Measurements from ENCODE around the gene CD69.

Gene CD69

DNA sequence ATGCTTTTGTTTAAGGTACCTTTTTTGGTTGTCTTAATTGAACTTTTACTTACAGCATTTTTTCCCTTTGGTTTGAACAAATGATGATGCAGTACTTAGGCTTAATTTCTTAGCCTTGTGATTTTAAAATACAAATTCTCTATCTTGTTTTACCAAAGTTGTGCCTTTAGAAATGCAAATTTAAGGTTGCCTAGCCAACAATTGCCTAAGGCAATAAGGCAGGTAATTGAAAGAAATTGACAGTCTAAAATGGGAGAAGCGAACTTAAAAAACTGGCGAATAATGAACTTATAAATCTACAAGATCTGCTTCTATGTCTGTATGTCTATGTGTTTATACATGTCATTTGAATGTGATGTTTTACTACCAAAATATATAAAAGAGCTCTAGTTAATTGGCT, 23.6 kb upstream of the CD69 start:
- no peak for DNase-seq
- in situ Hi-C loops (cut with MboI; ENCODE audit: low pct_unique_long_range_greater_than_20kb, low sequenced_read_pairs), result no loop called here

DNA sequence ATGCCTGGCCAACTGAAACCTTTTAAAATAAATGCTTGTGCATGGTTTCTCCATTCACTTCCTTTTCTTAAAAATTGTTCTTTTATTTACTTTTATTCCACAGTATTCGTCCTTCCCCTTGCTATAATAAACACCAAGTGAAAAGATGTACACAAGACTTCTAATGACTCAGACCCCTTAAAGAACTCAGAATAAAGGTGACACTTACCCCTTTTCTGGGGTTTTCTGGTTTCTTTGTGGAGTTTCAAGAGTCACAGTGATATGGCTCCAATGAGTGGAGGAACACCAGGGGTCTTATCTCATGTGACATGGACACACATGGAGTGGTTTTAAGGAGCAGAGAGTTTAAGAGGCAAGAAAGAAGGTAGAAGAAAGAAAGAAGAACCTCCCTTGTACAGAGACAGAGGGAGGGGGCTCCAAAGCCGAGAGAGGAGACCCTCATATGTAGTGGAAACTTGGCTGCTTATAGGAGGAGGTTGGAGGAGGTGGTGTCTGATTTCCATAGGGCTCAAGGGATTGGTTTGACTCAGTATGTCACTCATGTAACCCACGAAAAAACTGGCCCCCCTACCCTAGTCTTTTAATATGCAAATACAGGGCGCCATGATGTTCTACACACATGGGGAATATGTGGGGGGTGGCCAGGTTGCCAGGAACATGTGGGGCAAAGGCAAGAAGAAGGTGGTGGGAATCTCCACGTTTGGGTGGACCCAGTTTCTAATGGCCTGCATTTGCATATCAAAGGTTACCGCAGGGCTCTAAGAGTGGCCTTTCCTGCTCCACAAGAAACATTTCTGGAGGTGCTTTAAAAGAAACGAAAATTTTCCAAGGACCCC, 22.1 kb upstream of the CD69 start:
- in situ Hi-C loops (cut with MboI; ENCODE audit: low pct_unique_long_range_greater_than_20kb, low sequenced_read_pairs), result no loop called here
- peak; percentile 80 for DNase-seq

DNA sequence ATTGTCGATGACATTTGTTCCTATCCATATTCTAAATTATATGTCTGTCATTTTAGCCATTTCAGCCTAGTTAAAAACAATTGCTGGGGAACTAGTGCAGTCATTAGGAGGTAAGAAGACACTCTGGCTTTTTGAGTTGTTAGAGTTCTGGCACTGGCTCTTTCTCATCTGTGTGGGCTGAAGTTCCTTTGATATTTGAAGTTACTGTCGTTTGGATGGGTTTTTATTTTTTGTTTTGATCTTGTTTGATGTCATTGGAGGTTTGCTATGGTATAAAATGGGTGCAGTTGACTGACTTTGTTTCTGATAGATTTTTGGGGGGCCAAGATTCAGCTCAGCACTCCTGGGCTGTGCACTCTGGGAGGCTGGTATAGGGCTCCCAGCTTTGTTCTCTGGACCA, 20.7 kb upstream of the CD69 start:
- in situ Hi-C loops (cut with MboI; ENCODE audit: low pct_unique_long_range_greater_than_20kb, low sequenced_read_pairs), result no loop called here

DNA sequence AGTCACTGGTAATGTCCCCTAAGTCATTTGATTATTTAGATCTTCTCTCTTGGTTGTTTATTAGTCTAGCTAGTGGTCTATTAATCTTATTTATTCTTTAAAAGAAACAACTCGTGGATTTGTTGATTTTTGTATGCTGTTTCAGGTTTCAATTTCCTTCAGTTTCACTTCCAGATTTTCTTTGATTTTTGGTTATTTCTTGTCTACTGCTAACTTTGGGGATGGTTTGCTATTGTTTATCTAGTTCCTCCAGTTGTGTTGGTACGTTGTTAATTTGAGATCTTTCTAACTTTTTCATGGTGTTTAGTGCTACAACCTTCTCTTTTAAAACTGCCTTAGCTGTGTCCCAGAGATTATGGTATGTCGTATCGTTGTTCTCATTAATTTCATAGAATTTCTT, 18.5 kb upstream of the CD69 start:
- DNase-seq, result no peak
- in situ Hi-C loops (cut with MboI; ENCODE audit: low pct_unique_long_range_greater_than_20kb, low sequenced_read_pairs), result no loop called here

More for the DNA sequence above, 20.7 kb upstream of the CD69 start:
- DNase-seq, result no peak

DNA sequence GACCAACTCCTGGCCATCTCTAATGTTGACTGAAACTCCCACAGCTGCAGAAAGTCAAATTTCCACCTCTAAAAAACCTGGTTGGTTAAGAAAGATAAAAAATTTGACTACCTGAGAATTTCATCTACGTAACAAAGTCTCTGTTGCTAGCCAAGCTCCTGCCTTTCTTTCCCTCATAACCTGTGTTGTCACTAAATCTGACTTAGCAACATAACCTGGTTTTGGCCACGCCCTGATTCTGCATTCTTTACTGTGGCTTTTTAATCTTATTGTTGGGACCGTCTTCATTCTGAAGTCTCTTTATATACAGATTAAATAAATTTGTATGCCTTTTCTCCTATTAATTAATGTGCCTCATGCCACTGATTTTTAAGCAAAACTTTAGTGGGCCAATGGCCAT, 16.1 kb upstream of the CD69 start:
- in situ Hi-C loops (cut with MboI; ENCODE audit: low pct_unique_long_range_greater_than_20kb, low sequenced_read_pairs), result no loop called here
- DNase-seq, result no peak

DNA sequence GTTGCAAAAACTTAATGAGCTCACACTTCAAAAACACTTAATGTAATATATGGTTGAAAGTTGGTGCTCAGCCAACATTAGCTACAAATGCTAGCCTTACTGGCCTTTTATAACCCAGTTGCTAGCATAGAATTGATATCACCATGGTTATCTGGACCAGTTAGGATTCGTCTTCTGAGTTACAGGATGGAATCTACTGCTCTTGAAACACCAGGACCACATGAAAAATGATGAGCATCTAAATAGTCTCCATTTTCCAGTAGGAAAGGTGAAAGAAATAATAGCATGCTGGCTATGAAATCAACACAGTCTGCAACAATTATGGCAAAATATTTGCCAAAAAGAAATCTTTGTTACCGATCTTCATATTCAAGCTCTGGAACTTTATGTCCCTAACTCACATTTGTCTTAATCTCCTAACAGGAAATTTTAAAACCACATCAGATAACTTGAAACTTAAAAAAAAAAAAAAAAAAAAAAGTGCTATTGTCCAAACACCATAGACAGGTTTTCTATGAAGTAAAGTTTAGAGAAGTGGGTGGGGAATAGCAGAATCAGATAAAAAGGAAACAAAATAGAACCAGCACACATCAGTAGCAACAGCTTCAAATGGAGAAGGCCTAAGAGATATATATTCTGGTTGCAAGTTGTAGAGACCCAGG, 12.6 kb upstream of the CD69 start:
- in situ Hi-C loops (cut with MboI; ENCODE audit: low pct_unique_long_range_greater_than_20kb, low sequenced_read_pairs), result no loop called here
- peak; percentile 52 for DNase-seq

DNA sequence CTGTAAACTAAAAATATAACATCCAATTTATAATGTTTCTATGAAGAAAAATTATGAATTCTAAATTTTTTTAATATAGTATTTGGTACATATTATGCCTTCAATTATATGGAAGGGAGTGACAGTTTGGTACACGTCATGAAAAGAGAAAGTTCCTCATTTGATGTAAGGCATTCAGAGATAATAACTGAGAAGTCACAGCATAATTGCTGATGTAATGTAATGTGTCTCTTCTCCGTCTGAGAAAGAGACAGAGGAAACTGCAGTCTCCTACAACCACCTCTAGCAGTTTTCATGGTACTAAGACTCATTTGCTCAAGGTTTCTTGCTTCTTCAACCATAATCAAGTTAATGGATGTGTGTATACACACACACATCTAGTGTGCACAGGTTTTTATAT, 2.3 kb upstream of the CD69 start:
- peak; percentile 82 for DNase-seq
- in situ Hi-C loops (cut with MboI; ENCODE audit: low pct_unique_long_range_greater_than_20kb, low sequenced_read_pairs), result no loop called here

DNA sequence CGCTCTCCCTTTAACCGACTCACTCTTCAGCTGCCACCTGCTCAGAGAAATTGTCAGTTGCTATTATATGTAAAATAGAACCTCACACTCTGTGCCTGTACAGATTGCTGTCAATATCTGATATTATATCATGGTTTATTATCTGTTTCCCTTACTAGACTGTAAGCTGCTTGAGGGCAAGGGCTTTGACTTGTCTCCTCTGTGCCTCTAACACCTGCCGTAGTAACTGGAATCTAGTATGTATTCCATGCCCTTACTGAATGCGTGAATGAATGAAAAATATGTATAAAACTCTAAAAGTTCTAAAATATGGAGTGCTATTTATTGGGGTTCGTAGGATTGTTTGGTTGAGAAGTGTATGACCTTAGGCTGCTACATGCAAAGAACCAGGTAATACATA, 1.7 kb upstream of the CD69 start:
- no peak for DNase-seq
- in situ Hi-C loops (cut with MboI; ENCODE audit: low pct_unique_long_range_greater_than_20kb, low sequenced_read_pairs), result no loop called here

DNA sequence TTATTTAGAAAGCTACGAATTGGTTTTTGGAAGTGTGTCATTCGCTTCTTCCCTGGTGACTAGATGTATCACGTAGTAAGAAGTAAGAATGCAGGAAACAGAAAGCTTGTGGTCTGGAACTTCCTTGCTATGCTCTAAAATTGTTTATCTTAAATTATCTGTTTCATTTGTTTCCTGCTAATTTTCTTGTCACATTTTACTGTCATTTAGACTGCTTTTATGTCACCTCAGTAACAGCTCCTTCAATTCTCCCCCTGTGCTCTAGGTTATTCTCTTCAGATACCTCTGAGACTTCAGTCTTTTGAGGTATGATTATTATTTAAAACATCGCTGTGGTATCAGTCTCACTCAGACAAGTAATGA, 699 bp upstream of the CD69 start:
- in situ Hi-C loops (cut with MboI; ENCODE audit: low pct_unique_long_range_greater_than_20kb, low sequenced_read_pairs), result no loop called here
- no peak for DNase-seq

DNA sequence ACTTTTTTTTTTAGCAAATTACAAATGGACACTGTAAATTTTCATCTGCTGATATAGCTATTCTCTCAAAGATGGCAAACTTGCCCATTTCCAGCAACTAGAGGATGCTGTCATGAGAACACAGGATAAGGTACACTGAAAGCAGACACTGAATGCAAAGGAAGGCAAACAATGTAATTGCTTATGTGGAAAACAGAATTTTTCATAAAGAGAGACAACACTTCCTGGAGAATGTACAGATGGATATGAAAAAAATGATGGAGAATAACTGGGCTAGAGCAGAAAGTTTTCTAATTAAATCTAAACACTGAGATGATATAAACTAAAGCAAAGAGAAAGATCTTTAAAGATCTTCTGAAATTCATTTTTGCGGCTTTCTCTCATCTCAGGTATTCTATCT, 581 bp downstream of the CD69 start:
- in situ Hi-C loops (cut with MboI; ENCODE audit: low pct_unique_long_range_greater_than_20kb, low sequenced_read_pairs), result no loop called here
- peak; percentile 68 for DNase-seq

DNA sequence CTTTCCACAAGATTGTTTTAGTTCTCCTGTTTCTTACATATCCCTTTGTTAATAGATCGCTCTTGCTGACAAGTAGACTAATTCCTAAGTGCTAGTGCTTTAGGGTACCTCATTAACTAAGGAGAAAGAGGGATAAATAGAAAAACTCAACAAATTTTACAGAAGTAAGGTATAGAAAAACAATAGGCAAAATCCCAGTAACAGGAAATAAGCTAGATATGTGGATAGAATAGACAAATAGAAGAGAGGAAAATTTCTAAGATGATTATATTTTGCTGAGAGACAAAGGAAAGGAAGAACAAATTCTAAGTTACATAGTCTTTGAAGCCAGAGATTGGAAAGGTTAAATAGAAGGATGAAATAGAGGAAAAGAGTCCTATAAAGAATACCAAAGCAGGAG, 1.0 kb downstream of the CD69 start:
- in situ Hi-C loops (cut with MboI; ENCODE audit: low pct_unique_long_range_greater_than_20kb, low sequenced_read_pairs), result no loop called here

DNA sequence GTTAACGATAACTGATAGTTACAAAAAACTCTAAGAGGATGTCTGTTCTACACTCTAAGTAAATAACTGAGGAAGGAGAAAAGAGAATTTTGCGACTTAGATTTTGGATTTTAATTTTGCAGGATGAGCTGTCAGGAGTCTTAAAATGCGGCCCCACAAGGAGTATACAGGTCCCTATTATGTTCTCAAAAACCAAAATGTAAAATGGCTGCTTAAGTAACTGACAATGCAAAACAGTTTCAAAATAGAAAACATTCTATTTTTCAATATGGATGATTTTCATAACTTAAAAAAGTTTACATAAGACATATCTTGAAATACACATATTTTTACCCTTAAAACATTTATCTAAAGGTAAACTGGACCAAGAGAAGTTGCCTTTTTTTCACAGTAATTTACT, 2.6 kb downstream of the CD69 start:
- in situ Hi-C loops (cut with MboI; ENCODE audit: low pct_unique_long_range_greater_than_20kb, low sequenced_read_pairs), result no loop called here
- DNase-seq, result peak; percentile 70

More for the DNA sequence above, 1.0 kb downstream of the CD69 start:
- peak; percentile 56 for DNase-seq

DNA sequence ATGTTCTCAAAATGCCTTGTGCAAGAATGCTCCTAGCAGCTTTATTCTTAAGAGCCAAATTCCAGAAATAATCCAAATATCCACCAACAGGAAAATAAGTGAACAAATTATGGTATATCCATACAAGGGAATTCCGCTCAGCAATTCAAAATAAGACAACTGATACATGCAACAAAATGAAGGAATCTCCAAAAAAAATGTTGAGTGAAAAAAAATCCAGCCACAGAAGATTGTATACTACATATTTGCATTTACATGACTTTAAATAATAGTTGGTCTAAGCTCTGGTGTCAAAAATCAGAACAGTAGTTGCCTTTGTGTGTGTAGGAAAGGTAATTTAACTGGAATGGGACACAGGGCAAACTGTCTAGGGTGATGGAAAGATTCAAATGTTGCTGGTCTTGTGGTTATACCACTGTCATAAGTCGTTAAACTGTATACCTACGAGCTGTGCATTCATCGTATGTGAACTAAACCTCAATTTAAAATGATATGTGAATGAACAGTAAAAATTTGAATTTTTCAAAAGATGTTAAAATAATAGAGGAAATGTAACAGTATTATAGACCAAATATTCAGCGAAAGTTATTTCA, 3.2 kb downstream of the CD69 start:
- DNase-seq, result peak; percentile 72
- in situ Hi-C loops (cut with MboI; ENCODE audit: low pct_unique_long_range_greater_than_20kb, low sequenced_read_pairs), result no loop called here

DNA sequence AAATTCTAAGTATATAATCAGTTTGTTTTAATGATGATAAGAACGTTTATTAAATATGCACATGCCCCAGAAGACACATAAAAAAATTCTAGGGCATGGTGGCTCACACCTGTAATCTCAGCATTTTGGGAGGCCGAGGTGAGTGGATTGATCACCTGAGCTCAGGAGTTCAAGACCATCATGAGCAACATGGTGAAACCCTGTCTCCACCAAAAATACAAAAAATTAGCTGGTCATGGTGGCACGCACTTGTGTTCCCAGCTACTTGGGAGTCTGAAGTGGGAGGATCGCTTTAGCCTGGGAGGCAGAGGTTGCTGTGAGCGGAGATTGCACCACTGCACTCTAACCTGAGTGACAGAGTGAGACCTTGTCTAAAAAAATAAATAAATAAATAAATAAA, 4.0 kb downstream of the CD69 start:
- DNase-seq, result peak; percentile 64
- in situ Hi-C loops (cut with MboI; ENCODE audit: low pct_unique_long_range_greater_than_20kb, low sequenced_read_pairs), result no loop called here

DNA sequence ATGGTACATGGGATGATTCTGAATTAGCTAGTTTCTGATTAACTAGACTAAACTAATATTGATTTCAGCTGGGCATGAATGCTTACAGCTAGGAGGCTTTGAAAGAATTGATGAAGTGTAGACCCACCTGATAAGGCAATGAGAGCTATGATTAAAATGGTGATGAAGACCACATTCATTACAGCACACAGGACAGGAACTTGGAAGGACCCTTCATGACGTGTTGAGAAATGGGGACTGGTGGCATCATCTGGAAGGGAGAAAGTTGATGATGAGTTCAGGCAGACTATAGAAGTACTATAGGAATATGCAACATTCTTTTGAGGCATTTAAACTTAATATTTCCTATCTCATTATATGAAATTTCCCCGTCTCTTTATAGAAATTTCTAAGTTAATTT, 4.5 kb downstream of the CD69 start:
- DNase-seq, result peak; percentile 47
- in situ Hi-C loops (cut with MboI; ENCODE audit: low pct_unique_long_range_greater_than_20kb, low sequenced_read_pairs), result no loop called here

DNA sequence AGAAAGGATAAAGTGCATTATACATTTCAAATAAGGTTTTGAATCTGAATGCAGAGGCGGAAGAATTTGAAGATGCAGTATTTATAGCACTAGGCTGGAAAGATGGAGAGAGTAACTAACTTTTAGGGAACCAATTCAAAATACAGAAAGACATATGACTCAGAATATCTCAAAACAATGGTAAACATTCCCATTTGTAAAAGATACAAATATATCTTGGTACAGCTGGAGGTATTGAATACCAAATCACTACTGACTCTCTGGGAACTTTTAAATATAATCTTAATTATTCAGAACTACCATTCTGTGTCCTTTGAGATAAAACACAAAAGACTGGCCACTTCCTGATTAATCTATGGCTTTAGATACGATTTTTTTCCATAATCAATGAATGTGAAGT, 5.1 kb downstream of the CD69 start:
- DNase-seq, result no peak
- in situ Hi-C loops (cut with MboI; ENCODE audit: low pct_unique_long_range_greater_than_20kb, low sequenced_read_pairs), result no loop called here

DNA sequence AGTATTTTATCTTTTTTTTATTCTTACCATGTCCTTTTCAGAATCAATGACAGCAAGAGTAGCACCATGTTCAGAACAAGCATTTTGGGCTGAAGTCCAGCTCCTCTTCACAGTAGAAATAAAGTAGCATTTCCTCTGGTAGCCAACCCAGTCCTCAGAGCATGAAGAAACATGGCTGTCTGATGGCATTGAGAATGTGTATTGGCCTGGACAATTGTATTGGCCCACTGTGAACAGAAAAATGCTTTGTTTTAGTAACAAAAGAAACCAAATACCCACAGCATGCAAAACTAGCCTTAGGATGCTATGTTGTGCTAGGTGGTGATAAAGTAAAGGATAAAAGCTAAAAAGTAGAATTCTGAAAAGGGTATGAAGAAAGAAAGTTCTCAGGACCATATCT, 5.7 kb downstream of the CD69 start:
- DNase-seq, result no peak
- in situ Hi-C loops (cut with MboI; ENCODE audit: low pct_unique_long_range_greater_than_20kb, low sequenced_read_pairs), result no loop called here

DNA sequence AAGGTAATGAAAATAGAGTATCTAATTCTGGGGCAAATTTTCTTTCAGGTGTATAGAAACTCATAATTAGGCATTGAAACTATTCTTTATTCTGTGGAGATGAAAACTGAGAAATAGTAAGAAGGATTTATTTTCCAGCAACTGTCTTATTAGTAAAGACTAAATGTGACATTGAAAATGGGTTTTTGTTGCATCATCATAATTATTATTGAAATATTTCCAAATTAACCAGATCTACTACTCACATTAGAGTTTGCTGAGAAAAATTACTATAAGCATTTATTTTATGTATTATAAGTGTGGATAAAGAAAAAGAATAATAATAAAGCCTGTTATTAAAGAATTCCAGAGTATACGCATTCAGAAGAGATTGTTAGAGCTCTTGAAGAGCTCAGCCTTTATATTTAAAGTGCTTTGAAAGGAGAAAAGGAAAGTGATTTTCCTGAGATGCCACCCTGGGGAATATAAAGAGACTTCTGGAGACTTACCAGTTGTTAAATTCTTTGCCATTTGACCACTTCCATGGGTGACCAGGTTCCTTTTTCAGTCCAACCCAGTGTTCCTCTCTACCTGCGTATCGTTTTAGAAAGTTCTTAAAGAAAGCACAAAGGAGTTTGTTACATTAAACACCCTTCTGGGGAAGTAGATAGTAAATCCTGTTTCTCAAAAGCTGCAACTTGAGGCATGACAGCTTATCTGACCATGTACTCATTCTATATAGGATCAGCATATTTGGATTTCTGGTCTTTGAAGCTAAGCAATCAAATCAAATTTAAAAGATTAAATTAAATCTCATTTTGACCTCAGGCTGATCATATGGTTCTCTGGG, 6.4 kb downstream of the CD69 start:
- DNase-seq, result no peak
- in situ Hi-C loops (cut with MboI; ENCODE audit: low pct_unique_long_range_greater_than_20kb, low sequenced_read_pairs), result no loop called here

DNA sequence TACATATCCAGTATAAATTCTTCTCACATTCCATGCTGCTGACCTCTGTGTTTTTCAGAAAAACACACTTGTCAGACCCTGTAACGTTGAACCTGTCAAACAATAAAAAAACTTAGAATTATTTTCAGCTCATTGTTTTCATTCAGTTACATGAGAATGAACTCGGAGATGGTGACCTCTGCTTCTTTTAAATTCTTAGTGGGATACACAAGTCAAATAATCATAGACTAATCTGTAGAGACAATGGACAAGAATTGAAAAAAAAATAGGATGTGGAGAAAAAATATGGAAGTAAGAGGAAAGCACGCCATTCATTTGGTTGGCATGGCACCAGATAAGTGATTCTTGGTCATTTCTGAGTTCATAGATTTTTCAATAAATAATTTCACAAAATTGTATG, 7.2 kb downstream of the CD69 start:
- DNase-seq, result peak; percentile 37
- in situ Hi-C loops (cut with MboI; ENCODE audit: low pct_unique_long_range_greater_than_20kb, low sequenced_read_pairs), result no loop called here

DNA sequence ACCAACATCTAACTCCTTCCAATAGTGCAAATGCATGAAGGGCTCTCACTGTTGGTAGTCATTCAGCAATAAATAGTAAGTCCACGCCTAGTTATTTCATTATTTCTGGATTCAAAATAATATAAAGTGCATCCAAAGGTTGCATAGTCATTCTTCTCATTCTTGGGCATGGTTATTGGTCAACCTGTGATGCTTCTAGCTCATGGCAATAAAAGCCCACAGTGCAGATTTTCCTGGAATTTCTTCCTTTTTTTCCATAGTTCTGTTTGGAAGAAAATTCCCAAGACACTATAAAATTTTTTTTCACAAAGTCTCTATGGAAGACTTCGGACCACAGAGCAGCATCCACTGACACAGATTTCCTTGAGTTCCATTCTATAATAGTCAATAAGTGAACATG, 7.6 kb downstream of the CD69 start:
- in situ Hi-C loops (cut with MboI; ENCODE audit: low pct_unique_long_range_greater_than_20kb, low sequenced_read_pairs), result no loop called here
- DNase-seq, result no peak
